ENCODE measurements around the gene IFRD2.

IFRD2 gene

GRCh38 chr3:50333744-50334328 is 41.6 kb upstream of the IFRD2 start:
- no peaks in the 10 kb centered on the region for H3K27me3 ChIP-seq (ENCODE audit: control insufficient read depth in 1 of 2, insufficient read depth in 2 of 2, low read length in 2 of 2)
- H3K9ac ChIP-seq (ENCODE audit: low read length): no peak overlapping the region
- H3K9me3 ChIP-seq (ENCODE audit: low read length): no peaks in the 10 kb centered on the region
- peaks cover 33% of the 10 kb centered on the region for H3K4me1 ChIP-seq (ENCODE audit: insufficient read depth, low read length)
- H3K36me3 ChIP-seq (ENCODE audit: insufficient read depth, low read length): peaks cover 42% of the 10 kb centered on the region
- no peak overlapping the region for H3K27ac ChIP-seq (ENCODE audit: low read depth, low read length)
- no peak overlapping the region for H3K4me3 ChIP-seq (ENCODE audit: low read depth in 1 of 2, low read length in 2 of 2)

GRCh38 chr3:50331364-50331907 is 39.2 kb upstream of the IFRD2 start:
- no peak overlapping the region for H3K9ac ChIP-seq (ENCODE audit: low read length)
- H3K4me3 ChIP-seq (ENCODE audit: low read depth in 1 of 2, low read length in 2 of 2): no peak overlapping the region
- no peaks in the 10 kb centered on the region for H3K27me3 ChIP-seq (ENCODE audit: control insufficient read depth in 1 of 2, insufficient read depth in 2 of 2, low read length in 2 of 2)
- H3K4me1 ChIP-seq (ENCODE audit: insufficient read depth, low read length): peaks cover 39% of the 10 kb centered on the region
- no peaks in the 10 kb centered on the region for H3K9me3 ChIP-seq (ENCODE audit: low read length)
- no peak overlapping the region for H3K27ac ChIP-seq (ENCODE audit: low read depth, low read length)
- H3K36me3 ChIP-seq (ENCODE audit: insufficient read depth, low read length): peaks cover 42% of the 10 kb centered on the region

- no peak overlapping the region for H3K27ac ChIP-seq (ENCODE audit: low read depth, low read length)
- H3K9ac ChIP-seq (ENCODE audit: low read length): no peak overlapping the region
- H3K27me3 ChIP-seq (ENCODE audit: control insufficient read depth in 1 of 2, insufficient read depth in 2 of 2, low read length in 2 of 2): no peaks in the 10 kb centered on the region
- H3K4me3 ChIP-seq (ENCODE audit: low read depth in 1 of 2, low read length in 2 of 2): no peak overlapping the region
- peaks cover 47% of the 10 kb centered on the region for H3K36me3 ChIP-seq (ENCODE audit: insufficient read depth, low read length)
- H3K4me1 ChIP-seq (ENCODE audit: insufficient read depth, low read length): peaks cover 29% of the 10 kb centered on the region
- no peaks in the 10 kb centered on the region for H3K9me3 ChIP-seq (ENCODE audit: low read length)
Observed at GRCh38 chr3:50330330-50330729, 38.1 kb upstream of the IFRD2 start.

GRCh38 chr3:50327943-50328691 is 35.9 kb upstream of the IFRD2 start, which contains the start of gene TUSC2:
Gene TUSC2 (minus strand): TSS chr3:50328223. CDS start chr3:50328099, 124 bp downstream.
- H3K9ac ChIP-seq (ENCODE audit: low read length): peak within 1 kb of the TSS; percentile 78
- H3K27me3 ChIP-seq (ENCODE audit: control insufficient read depth in 1 of 2, insufficient read depth in 2 of 2, low read length in 2 of 2): no peaks in the 10 kb centered on the region
- peaks cover 25% of the 10 kb centered on the region for H3K4me1 ChIP-seq (ENCODE audit: insufficient read depth, low read length)
- no peaks in the 10 kb centered on the region for H3K9me3 ChIP-seq (ENCODE audit: low read length)
- H3K4me3 ChIP-seq (ENCODE audit: low read depth in 1 of 2, low read length in 2 of 2): peak within 1 kb of the TSS; percentile 86 to 91
- peaks cover 44% of the 10 kb centered on the region for H3K36me3 ChIP-seq (ENCODE audit: insufficient read depth, low read length)
- peak within 1 kb of the TSS; percentile 83 for H3K27ac ChIP-seq (ENCODE audit: low read depth, low read length)

- H3K4me1 ChIP-seq (ENCODE audit: insufficient read depth, low read length): peaks cover 31% of the 10 kb centered on the region
- peak overlapping the region; percentile 86 to 91 for H3K4me3 ChIP-seq (ENCODE audit: low read depth in 1 of 2, low read length in 2 of 2)
- H3K9me3 ChIP-seq (ENCODE audit: low read length): no peaks in the 10 kb centered on the region
- peaks cover 39% of the 10 kb centered on the region for H3K36me3 ChIP-seq (ENCODE audit: insufficient read depth, low read length)
- H3K9ac ChIP-seq (ENCODE audit: low read length): peak overlapping the region; percentile 78
- no peaks in the 10 kb centered on the region for H3K27me3 ChIP-seq (ENCODE audit: control insufficient read depth in 1 of 2, insufficient read depth in 2 of 2, low read length in 2 of 2)
- H3K27ac ChIP-seq (ENCODE audit: low read depth, low read length): no peak overlapping the region
Observed at GRCh38 chr3:50327129-50327528, 34.9 kb upstream of the IFRD2 start.

- no peak overlapping the region for H3K4me3 ChIP-seq (ENCODE audit: low read depth in 1 of 2, low read length in 2 of 2)
- no peak overlapping the region for H3K27ac ChIP-seq (ENCODE audit: low read depth, low read length)
- no peak overlapping the region for H3K9ac ChIP-seq (ENCODE audit: low read length)
- H3K9me3 ChIP-seq (ENCODE audit: low read length): no peaks in the 10 kb centered on the region
- no peaks in the 10 kb centered on the region for H3K27me3 ChIP-seq (ENCODE audit: control insufficient read depth in 1 of 2, insufficient read depth in 2 of 2, low read length in 2 of 2)
- H3K4me1 ChIP-seq (ENCODE audit: insufficient read depth, low read length): peaks cover 34% of the 10 kb centered on the region
- peaks cover 30% of the 10 kb centered on the region for H3K36me3 ChIP-seq (ENCODE audit: insufficient read depth, low read length)
Observed at GRCh38 chr3:50326182-50326541, 33.9 kb upstream of the IFRD2 start.

GRCh38 chr3:50325497-50326181 is 33.4 kb upstream of the IFRD2 start:
- Histone ChIP-seq H3K36me3 (ENCODE audit: insufficient read depth, low read length) (peaks cover 24% of the 10 kb centered on the region), H3K27ac (ENCODE audit: low read depth, low read length) (no peak overlapping the region), H3K9me3 (ENCODE audit: low read length) (no peaks in the 10 kb centered on the region), H3K9ac (ENCODE audit: low read length) (no peak overlapping the region), H3K27me3 (ENCODE audit: control insufficient read depth in 1 of 2, insufficient read depth in 2 of 2, low read length in 2 of 2) (no peaks in the 10 kb centered on the region), H3K4me3 (ENCODE audit: low read depth in 1 of 2, low read length in 2 of 2) (no peak overlapping the region), H3K4me1 (ENCODE audit: insufficient read depth, low read length) (peaks cover 34% of the 10 kb centered on the region)

- Histone ChIP-seq H3K9ac (ENCODE audit: low read length) (no peak overlapping the region), H3K27me3 (ENCODE audit: control insufficient read depth in 1 of 2, insufficient read depth in 2 of 2, low read length in 2 of 2) (no peaks in the 10 kb centered on the region), H3K9me3 (ENCODE audit: low read length) (no peaks in the 10 kb centered on the region), H3K36me3 (ENCODE audit: insufficient read depth, low read length) (peaks cover 19% of the 10 kb centered on the region), H3K4me3 (ENCODE audit: low read depth in 1 of 2, low read length in 2 of 2) (no peak overlapping the region), H3K4me1 (ENCODE audit: insufficient read depth, low read length) (peaks cover 39% of the 10 kb centered on the region), H3K27ac (ENCODE audit: low read depth, low read length) (no peak overlapping the region)
Observed at GRCh38 chr3:50325113-50325480, 32.9 kb upstream of the IFRD2 start.

GRCh38 chr3:50324351-50325112 is 32.3 kb upstream of the IFRD2 start:
- no peak overlapping the region for H3K9ac ChIP-seq (ENCODE audit: low read length)
- H3K27ac ChIP-seq (ENCODE audit: low read depth, low read length): peak overlapping the region; percentile 38
- no peaks in the 10 kb centered on the region for H3K9me3 ChIP-seq (ENCODE audit: low read length)
- no peak overlapping the region for H3K4me3 ChIP-seq (ENCODE audit: low read depth in 1 of 2, low read length in 2 of 2)
- peaks cover 15% of the 10 kb centered on the region for H3K36me3 ChIP-seq (ENCODE audit: insufficient read depth, low read length)
- peaks cover 45% of the 10 kb centered on the region for H3K4me1 ChIP-seq (ENCODE audit: insufficient read depth, low read length)
- H3K27me3 ChIP-seq (ENCODE audit: control insufficient read depth in 1 of 2, insufficient read depth in 2 of 2, low read length in 2 of 2): no peaks in the 10 kb centered on the region

- no peaks in the 10 kb centered on the region for H3K9me3 ChIP-seq (ENCODE audit: low read length)
- H3K9ac ChIP-seq (ENCODE audit: low read length): no peak overlapping the region
- peak overlapping the region; percentile 38 for H3K27ac ChIP-seq (ENCODE audit: low read depth, low read length)
- H3K27me3 ChIP-seq (ENCODE audit: control insufficient read depth in 1 of 2, insufficient read depth in 2 of 2, low read length in 2 of 2): no peaks in the 10 kb centered on the region
- peaks cover 52% of the 10 kb centered on the region for H3K4me1 ChIP-seq (ENCODE audit: insufficient read depth, low read length)
- no peak overlapping the region for H3K4me3 ChIP-seq (ENCODE audit: low read depth in 1 of 2, low read length in 2 of 2)
- H3K36me3 ChIP-seq (ENCODE audit: insufficient read depth, low read length): peaks cover 19% of the 10 kb centered on the region
Observed at GRCh38 chr3:50323614-50324199, 31.5 kb upstream of the IFRD2 start.

All from muscle layer of colon (tissue), 2 donors.